ENCODE data around the gene DHRSX.
"Not testable (repeated sequence)": the region's sequence is repeated elsewhere in the genome, so short reads cannot be mapped to it uniquely, and the experiment has no call there.

DHRSX gene

GRCh38 chrX:2345562-2345961 is 155.2 kb downstream of the DHRSX start:
- DNase-seq, result no peak

- no peak for DNase-seq
Observed at GRCh38 chrX:2343413-2343812, 157.4 kb downstream of the DHRSX start.

- no peak for DNase-seq
Observed at GRCh38 chrX:2342874-2343273, 157.9 kb downstream of the DHRSX start.

GRCh38 chrX:2342281-2342688 is 158.5 kb downstream of the DHRSX start:
- DNase-seq, result no peak

- DNase-seq, result no peak
Observed at GRCh38 chrX:2340991-2341390, 159.8 kb downstream of the DHRSX start.

GRCh38 chrX:2336181-2336580 is 164.6 kb downstream of the DHRSX start:
- DNase-seq, result no peak

- DNase-seq, result no peak
Observed at GRCh38 chrX:2334237-2334636, 166.5 kb downstream of the DHRSX start.

- no peak for DNase-seq
Observed at GRCh38 chrX:2332252-2332651, 168.5 kb downstream of the DHRSX start.

- DNase-seq, result no peak
Observed at GRCh38 chrX:2330910-2331309, 169.9 kb downstream of the DHRSX start.

- DNase-seq, result no peak
Observed at GRCh38 chrX:2330487-2330886, 170.3 kb downstream of the DHRSX start.

GRCh38 chrX:2327423-2327822 is 173.4 kb downstream of the DHRSX start:
- DNase-seq, result no peak

GRCh38 chrX:2325076-2325784 is 175.5 kb downstream of the DHRSX start:
- no peak for DNase-seq

- no peak for DNase-seq
Observed at GRCh38 chrX:2324151-2324550, 176.6 kb downstream of the DHRSX start.

- no peak for DNase-seq
Observed at GRCh38 chrX:2321411-2321810, 179.4 kb downstream of the DHRSX start.

GRCh38 chrX:2320580-2321327 is 180.0 kb downstream of the DHRSX start:
- no peak for DNase-seq

GRCh38 chrX:2320089-2320488 is 180.7 kb downstream of the DHRSX start:
- no peak for DNase-seq

- no peak for DNase-seq
Observed at GRCh38 chrX:2318371-2318770, 182.4 kb downstream of the DHRSX start.

GRCh38 chrX:2317527-2318055 is 183.2 kb downstream of the DHRSX start:
- DNase-seq, result no peak

GRCh38 chrX:2316534-2316933 is 184.2 kb downstream of the DHRSX start:
- no peak for DNase-seq

GRCh38 chrX:2315434-2315833 is 185.3 kb downstream of the DHRSX start:
- no peak for DNase-seq

GRCh38 chrX:2314831-2315365 is 185.9 kb downstream of the DHRSX start:
- DNase-seq, result no peak

- no peak for DNase-seq
Observed at GRCh38 chrX:2313864-2314640, 186.7 kb downstream of the DHRSX start.

- not testable (repeated sequence) for DNase-seq
Observed at GRCh38 chrX:2312061-2312591, 188.7 kb downstream of the DHRSX start.

Data from NCI-H526 treated with DMSO at 0.1 percent for 48 hours (cell line).